Uterus (tissue), 2 donors: ENCODE results near the gene MAST2.
"Not testable (repeated sequence)": the region's sequence is repeated elsewhere in the genome, so short reads cannot be mapped to it uniquely, and the experiment has no call there.

Source experiments
- CTCF ChIP-seq, 4 experiments: fragments of 200-600 bp in 2 of 4; fragments of 450-650 bp in 2 of 4; sonication (generic) in 2 of 4; IDR thresholded peaks; one replicate each; pipeline ENCODE4 v1.5.1; 2016 to 2019; ENCODE audit warnings: antibody characterized with exemption in 4 of 4, mild to moderate bottlenecking in 2 of 4, moderate library complexity in 1 of 4
- POLR2A ChIP-seq, 2 donors: fragments of 450-650 bp; IDR thresholded peaks; one replicate each; pipeline ENCODE4 v1.6.1; 2016; ENCODE audit warnings: antibody characterized with exemption in 2 of 2, mild to moderate bottlenecking in 1 of 2, moderate library complexity in 1 of 2

- not testable (repeated sequence) for TF ChIP-seq POLR2A, CTCF (IDR thresholded peaks at IDR 0.05)
These were observed 613 bp downstream of the MAST2 start for GRCh38 chr1:45803781-45804668.
